ACC112 (cell line): ENCODE results near the gene RFX2.
A peak's percentile ranks its signal among the peaks of the same experiment; 100 is the strongest.

Experiments used
- H2AFZ ChIP-seq: fragments of 200-600 bp; sonication (generic); one replicate; pipeline ENCODE4 v1.6.0; 2017; ENCODE audit warnings: antibody characterized with exemption, low read length; ENCODE audit not compliant: unreplicated experiment
- H3K27ac ChIP-seq: fragments of 200-600 bp; sonication (generic); 2 replicates; pipeline ENCODE4 v1.5.1; 2014; ENCODE audit warnings: low read depth, mild to moderate bottlenecking, antibody characterized with exemption, low read length, moderate library complexity
- H3K27me3 ChIP-seq: fragments of 200-600 bp; sonication (generic); 2 replicates; pipeline ENCODE4 v1.6.1; 2014; ENCODE audit warnings: mild to moderate bottlenecking, antibody characterized with exemption, low read length, moderate library complexity, mixed read lengths; ENCODE audit not compliant: insufficient read depth
- H3K36me3 ChIP-seq: fragments of 200-600 bp; sonication (generic); 2 replicates; pipeline ENCODE4 v1.6.1; 2016; ENCODE audit warnings: mild to moderate bottlenecking, antibody characterized with exemption, low read length, moderate library complexity, mixed read lengths; ENCODE audit not compliant: insufficient read depth
- H3K4me1 ChIP-seq: fragments of 200-600 bp; sonication (generic); one replicate; pipeline ENCODE4 v1.6.1; 2016; ENCODE audit warnings: low read length, mixed read lengths; ENCODE audit not compliant: insufficient read depth, unreplicated experiment, control insufficient read depth
- H3K4me3 ChIP-seq: fragments of 200-600 bp; sonication (generic); 2 replicates; pipeline ENCODE4 v1.5.1; 2014; ENCODE audit warnings: mild to moderate bottlenecking, low read depth, low read length
- H3K79me2 ChIP-seq: fragments of 200-600 bp; sonication (generic); one replicate; pipeline ENCODE4 v1.6.0; 2016; ENCODE audit warnings: low read length; ENCODE audit not compliant: control insufficient read depth, unreplicated experiment, insufficient read depth

RFX2 gene

GRCh38 chr19:6092329-6093286 lies 17.7 kb downstream of the RFX2 start:
- peaks cover 19% of the 10 kb centered on the region for H3K79me2 ChIP-seq
- H2AFZ ChIP-seq: no peak overlapping the region
- H3K4me3 ChIP-seq: peak overlapping the region; percentile 78
- peak overlapping the region; percentile 97 for H3K27ac ChIP-seq
- H3K27me3 ChIP-seq: no peaks in the 10 kb centered on the region
- no peaks in the 10 kb centered on the region for H3K36me3 ChIP-seq
- H3K4me1 ChIP-seq: peaks cover 31% of the 10 kb centered on the region

GRCh38 chr19:6091771-6092291 lies 18.5 kb downstream of the RFX2 start:
- Histone ChIP-seq H3K27me3 (no peaks in the 10 kb centered on the region), H3K79me2 (peaks cover 19% of the 10 kb centered on the region), H2AFZ (peak overlapping the region; percentile 75), H3K4me3 (peak overlapping the region; percentile 78), H3K27ac (peak overlapping the region; percentile 97), H3K4me1 (peaks cover 39% of the 10 kb centered on the region), H3K36me3 (no peaks in the 10 kb centered on the region)

- Histone ChIP-seq H3K4me3 (no peak overlapping the region), H3K27me3 (no peaks in the 10 kb centered on the region), H3K4me1 (peaks cover 46% of the 10 kb centered on the region), H3K36me3 (no peaks in the 10 kb centered on the region), H2AFZ (no peak overlapping the region), H3K27ac (0 out of 2 replicates have a peak overlapping the region, but pooled peaks have one; percentile 97), H3K79me2 (peaks cover 19% of the 10 kb centered on the region)
Observed at GRCh38 chr19:6090634-6091033, 19.7 kb downstream of the RFX2 start.

- no peaks in the 10 kb centered on the region for H3K27me3 ChIP-seq
- peak overlapping the region; percentile 62 for H3K4me3 ChIP-seq
- peaks cover 46% of the 10 kb centered on the region for H3K4me1 ChIP-seq
- peaks cover 19% of the 10 kb centered on the region for H3K79me2 ChIP-seq
- no peak overlapping the region for H2AFZ ChIP-seq
- peak overlapping the region; percentile 87 for H3K27ac ChIP-seq
- no peaks in the 10 kb centered on the region for H3K36me3 ChIP-seq
Observed at GRCh38 chr19:6088602-6089049, 21.7 kb downstream of the RFX2 start.

- Histone ChIP-seq H3K79me2 (peaks cover 19% of the 10 kb centered on the region), H3K4me3 (0 out of 2 replicates have a peak overlapping the region, but pooled peaks have one; percentile 62), H3K27me3 (no peaks in the 10 kb centered on the region), H3K36me3 (no peaks in the 10 kb centered on the region), H3K27ac (peak overlapping the region; percentile 87; the same call in 1 of the 2 replicates), H3K4me1 (peaks cover 37% of the 10 kb centered on the region), H2AFZ (no peak overlapping the region)
Observed at GRCh38 chr19:6087074-6087571, 23.2 kb downstream of the RFX2 start.

GRCh38 chr19:6086068-6086788 lies 24.1 kb downstream of the RFX2 start:
- H2AFZ ChIP-seq: no peak overlapping the region
- H3K4me3 ChIP-seq: no peak overlapping the region
- no peaks in the 10 kb centered on the region for H3K36me3 ChIP-seq
- peaks cover 15% of the 10 kb centered on the region for H3K79me2 ChIP-seq
- peak overlapping the region; percentile 70 for H3K27ac ChIP-seq
- no peaks in the 10 kb centered on the region for H3K27me3 ChIP-seq
- H3K4me1 ChIP-seq: peaks cover 29% of the 10 kb centered on the region

GRCh38 chr19:6084821-6085220 lies 25.5 kb downstream of the RFX2 start:
- Histone ChIP-seq H3K27me3 (no peaks in the 10 kb centered on the region), H3K79me2 (peaks cover 8% of the 10 kb centered on the region), H3K36me3 (no peaks in the 10 kb centered on the region), H3K4me3 (no peak overlapping the region), H3K27ac (no peak overlapping the region), H2AFZ (no peak overlapping the region), H3K4me1 (peaks cover 25% of the 10 kb centered on the region)

- no peaks in the 10 kb centered on the region for H3K36me3 ChIP-seq
- no peaks in the 10 kb centered on the region for H3K27me3 ChIP-seq
- no peak overlapping the region for H2AFZ ChIP-seq
- H3K27ac ChIP-seq: no peak overlapping the region
- no peaks in the 10 kb centered on the region for H3K79me2 ChIP-seq
- no peak overlapping the region for H3K4me3 ChIP-seq
- peaks cover 13% of the 10 kb centered on the region for H3K4me1 ChIP-seq
Observed at GRCh38 chr19:6079107-6079506, 31.2 kb downstream of the RFX2 start.

- Histone ChIP-seq H3K27ac (0 out of 2 replicates have a peak overlapping the region, but pooled peaks have one; percentile 19), H3K79me2 (no peaks in the 10 kb centered on the region), H3K27me3 (no peaks in the 10 kb centered on the region), H3K4me1 (peaks cover 13% of the 10 kb centered on the region), H3K4me3 (no peak overlapping the region), H2AFZ (no peak overlapping the region), H3K36me3 (no peaks in the 10 kb centered on the region)
Observed at GRCh38 chr19:6078068-6078467, 32.2 kb downstream of the RFX2 start.

- Histone ChIP-seq H3K36me3 (no peaks in the 10 kb centered on the region), H3K4me1 (peaks cover 15% of the 10 kb centered on the region), H2AFZ (peak overlapping the region; percentile 36), H3K27ac (peak overlapping the region; percentile 99), H3K79me2 (no peaks in the 10 kb centered on the region), H3K4me3 (peak overlapping the region; percentile 71), H3K27me3 (no peaks in the 10 kb centered on the region)
Observed at GRCh38 chr19:6076675-6077463, 33.4 kb downstream of the RFX2 start.
